GM12878 (cell line): ENCODE measurements around the gene FGR. TPM values are rescaled to one million over a fixed set of nuclear protein-coding genes. Genes with fewer than 3 reads are reported as not detected.

Experiments used
- ATAC-seq: fragments of 200-7000 bp; cut with Tn5 transposase; 3 replicates; pipeline ENCODE4 v1.9.1; 2020; ENCODE audit warnings: mild to moderate bottlenecking, moderate library complexity
- BruUV-seq: library from RNA; stranded (reverse); fragments of 400-500 nt; replicated peaks from 2 replicates; lab custom pipeline; 2021; lab: Mats Ljungman, UMichigan
- CTCF ChIA-PET: fragments of 300-600 bp; sonication (Branson Sonifier 250); formaldehyde crosslinking; extraction: SDS; loops from one replicate; lab custom pipeline; 2021; ENCODE audit warnings: inconsistent platforms; lab: Yijun Ruan, JAX
- POLR2A ChIA-PET: fragments of 350-600 bp; formaldehyde crosslinking; extraction: SDS; loops from one replicate; lab custom pipeline; 2021; ENCODE audit warnings: inconsistent platforms; lab: Charles Lee
- RAD21 ChIA-PET: fragments of 300-600 bp; sonication (Branson Sonifier 250); formaldehyde crosslinking; loops from one replicate; lab custom pipeline; 2023; ENCODE audit warnings: antibody characterized with exemption; ENCODE audit not compliant: unreplicated experiment; lab: Charles Lee
- SMC1A ChIA-PET: fragments of 300-600 bp; sonication (Branson Sonifier 250); formaldehyde crosslinking; loops from one replicate; lab custom pipeline; 2023; ENCODE audit not compliant: unreplicated experiment, uncharacterized antibody; lab: Charles Lee
- DNase-seq: peaks from one replicate; pipeline ENCODE4 v3.0.0-alpha.2; 2011; ENCODE audit warnings: low read depth, low spot score
- FAIRE-seq: peaks from 3 replicates; lab custom pipeline; 2011; peaks lifted over from hg19 to GRCh38; lab: Jason Lieb, UNC
- H2AFZ ChIP-seq: 2 replicates; pipeline ENCODE4 v1.6.0; 2011; ENCODE audit warnings: low read depth, low read length, control low read depth; ENCODE audit not compliant: control insufficient read depth
- H3K27ac ChIP-seq: 2 replicates; pipeline ENCODE4 v1.5.1; 2011; ENCODE audit warnings: control low read depth; ENCODE audit not compliant: control insufficient read depth, insufficient read depth
- H3K27me3 ChIP-seq, 2 experiments: replicated peaks in 1 of 2; 2 replicates each; pipeline versions ENCODE4 v1.6.0 to v1.6.1; 2011; ENCODE audit warnings: low read length in 1 of 2; ENCODE audit not compliant: control insufficient read depth in 2 of 2, insufficient read depth in 2 of 2
- H3K36me3 ChIP-seq, 2 experiments: 2 replicates each; pipeline ENCODE4 v1.5.1; 2011; ENCODE audit warnings: low read length in 1 of 2; ENCODE audit not compliant: control insufficient read depth in 2 of 2, insufficient read depth in 2 of 2
- H3K4me1 ChIP-seq: 2 replicates; pipeline ENCODE4 v1.6.1; 2011; ENCODE audit warnings: mild to moderate bottlenecking, low read length, moderate library complexity, mixed read lengths; ENCODE audit not compliant: control insufficient read depth, insufficient read depth
- H3K4me2 ChIP-seq: 2 replicates; pipeline ENCODE4 v1.6.0; 2011; ENCODE audit warnings: control low read depth; ENCODE audit not compliant: control insufficient read depth, insufficient read depth
- H3K4me3 ChIP-seq: fragments of 200-600 bp; sonication (generic); 2 replicates; pipeline ENCODE4 v1.5.1; 2016
- H3K79me2 ChIP-seq: 2 replicates; pipeline ENCODE4 v1.6.0; 2011; ENCODE audit warnings: low read length; ENCODE audit not compliant: control insufficient read depth, insufficient read depth
- H3K9ac ChIP-seq: 2 replicates; pipeline ENCODE4 v1.8.0; 2011; ENCODE audit warnings: low read length, control low read depth, mixed read lengths; ENCODE audit not compliant: control insufficient read depth, insufficient read depth
- H3K9me3 ChIP-seq: replicated peaks from 3 replicates; pipeline ENCODE4 v1.5.1; 2011; ENCODE audit warnings: mild to moderate bottlenecking, low read length; ENCODE audit not compliant: control insufficient read depth, insufficient read depth
- H4K20me1 ChIP-seq: 2 replicates; pipeline ENCODE4 v1.6.0; 2011; ENCODE audit not compliant: control insufficient read depth, insufficient read depth
- CTCF ChIP-seq, 3 experiments: IDR thresholded peaks in 2 of 3; conservative IDR thresholded peaks in 1 of 3; 2 replicates each; pipeline ENCODE4 v1.5.1; 2011; ENCODE audit warnings: low read depth in 3 of 3, low read length in 3 of 3, mild to moderate bottlenecking in 3 of 3, control low read depth in 2 of 3, moderate library complexity in 2 of 3, inconsistent platforms in 1 of 3, mixed read lengths in 1 of 3; ENCODE audit not compliant: control insufficient read depth in 2 of 3, insufficient read depth in 1 of 3; ENCODE audit errors: extremely low read depth in 1 of 3
- IKZF1 ChIP-seq: fragments of 450-650 bp; conservative IDR thresholded peaks from 2 replicates; pipeline ENCODE4 v1.6.1; 2017; ENCODE audit warnings: antibody characterized with exemption, mild to moderate bottlenecking
- PBX3 ChIP-seq: IDR thresholded peaks from 2 replicates; pipeline ENCODE4 v1.6.1; 2011; ENCODE audit warnings: mild to moderate bottlenecking, low read depth, low read length, moderate library complexity; ENCODE audit not compliant: insufficient replicate concordance
- SMARCA5 ChIP-seq: fragments of 450-650 bp; IDR thresholded peaks from 2 replicates; pipeline ENCODE4 v1.6.1; 2017; ENCODE audit warnings: mild to moderate bottlenecking
- SP1 ChIP-seq: IDR thresholded peaks from one replicate; pipeline ENCODE4 v1.6.1; 2011; ENCODE audit warnings: low read depth, low read length
- SRF ChIP-seq, 2 experiments: IDR thresholded peaks; 2 replicates each; pipeline ENCODE4 v1.6.1; 2011; ENCODE audit warnings: low read depth in 2 of 2, low read length in 2 of 2, mild to moderate bottlenecking in 1 of 2, moderate library complexity in 1 of 2
- TCF3 ChIP-seq: IDR thresholded peaks from 2 replicates; pipeline ENCODE4 v1.6.1; 2012; ENCODE audit warnings: low read depth, mild to moderate bottlenecking, low read length, borderline replicate concordance; ENCODE audit not compliant: insufficient read depth
- YY1 ChIP-seq: IDR thresholded peaks from 2 replicates; pipeline ENCODE4 v1.6.1; 2011; ENCODE audit warnings: low read depth, mild to moderate bottlenecking, low read length
- ZNF217 ChIP-seq: fragments of 450-650 bp; IDR thresholded peaks from 2 replicates; pipeline ENCODE4 v1.6.1; 2017; ENCODE audit warnings: antibody characterized with exemption, mild to moderate bottlenecking
- ZNF687 ChIP-seq: fragments of 450-650 bp; IDR thresholded peaks from 2 replicates; pipeline ENCODE4 v1.6.1; 2017; ENCODE audit warnings: mild to moderate bottlenecking, moderate library complexity
- ZSCAN29 ChIP-seq: fragments of 450-650 bp; IDR thresholded peaks from 2 replicates; pipeline ENCODE4 v1.6.1; 2017; ENCODE audit warnings: mild to moderate bottlenecking, moderate library complexity
- WGBS: methylation state at CpG from one replicate; pipeline ENCODE4 v1.1.6; 2016; ENCODE audit warnings: low lambda C conversion rate; ENCODE audit not compliant: insufficient replicate concordance, insufficient coverage; ENCODE audit errors: missing lambda C conversion rate; 5-methylcytosine and 5-hydroxymethylcytosine counted together
- in situ Hi-C: fragments of 300-500 bp; cut with MboI; formaldehyde crosslinking; loops from 9 replicates; pipeline ENCODE4 v1.14.3; 2018; ENCODE audit warnings: mixed read lengths
- intact Hi-C: fragments of 100-400 bp; cut with micrococcal nuclease; formaldehyde crosslinking; loops from one replicate; pipeline ENCODE4 v1.14.2; 2022; ENCODE audit not compliant: unreplicated experiment
- polyA plus RNA-seq, 11 experiments: library from polyadenylated mRNA; depleted of rRNA in 4 of 11; unstranded in 6 of 11; stranded (reverse) in 5 of 11; fragments of >200 nt; fragmentation: Nextera tagmentation in 4 of 11; fragmentation: Illumina TruSeq in 1 of 11; extraction: Ambion mirVana in 4 of 11; extraction: Trizol in 1 of 11; gene quantifications; 1 replicate in 1 of 11; 2 replicates in 10 of 11; pipeline versions ENCODE4 v1.2.1 to v1.2.3, GENCODE V29; 2011 to 2016; ENCODE audit warnings: inconsistent platforms in 2 of 11, missing spikeins in 2 of 11, low read depth in 1 of 11
- total RNA-seq, 4 experiments: library from RNA; depleted of rRNA in 3 of 4; stranded (reverse); fragments of >200 nt in 3 of 4; fragmentation: Illumina TruSeq in 1 of 4; extraction: Trizol in 1 of 4; gene quantifications; 2 replicates each; pipeline versions ENCODE4 v1.2.1 to v1.2.3, GENCODE V29; 2013 to 2021

The FGR gene
- total and polyA plus RNA-seq, 10 of the 15 experiments (the other 5 are each of a cell fraction or from before 2014, with no cell fraction given): 10.9 to 193 (median 74.7) TPM

GRCh38 chr1:27658951-27659496, 24.0 kb upstream of the FGR start (continued):
- TF ChIP-seq ZNF687: peak; percentile 73; the same call in 1 of the 2 replicates
- TF ChIP-seq, all 136 proteins: peak for 16

GRCh38 chr1:27656157-27656893, 21.3 kb upstream of the FGR start:
- H3K4me3 ChIP-seq: no peak overlapping the region
- H3K27me3 ChIP-seq: no peaks in the 10 kb centered on the region
- FAIRE-seq: no peak
- peak overlapping the region; percentile 35; the same call in 1 of the 2 replicates for H3K9ac ChIP-seq
- 84% methylated on average over 7 of the region's 7 CpGs for WGBS
- ChIA-PET POLR2A (interaction anchor here (0.8 to 4.7 kb wide), 8 partner anchors 9 to 175 kb away, joined by 3 to 89 read pairs (median 14); partner anchors contain the start of gene FGR), RAD21 (interaction anchor here (0.7 to 2.6 kb wide), 9 partner anchors 13 to 48 kb away, joined by 3 to 10 read pairs (median 4); partner anchors contain the start of gene IFI6), CTCF (interaction anchor here (0.8 to 4.5 kb wide), 17 partner anchors 10 to 264 kb away, joined by 3 to 35 read pairs (median 3); partner anchors contain the start of gene GPR3), SMC1A (interaction anchor here (1.2 to 4.7 kb wide), 3 partner anchors 28 to 47 kb away, joined by 3 to 66 read pairs (median 38); no protein-coding TSS in a partner anchor)
- H2AFZ ChIP-seq: no peak overlapping the region; the same call in 1 of the 2 replicates
- intact Hi-C loops (no loop called here), in situ Hi-C loops (no loop called here)
- no peaks in the 10 kb centered on the region for H3K79me2 ChIP-seq
- no peak for DNase-seq
- H3K4me1 ChIP-seq: peaks cover 61% of the 10 kb centered on the region
- no peaks in the 10 kb centered on the region for H4K20me1 ChIP-seq
- H3K4me2 ChIP-seq: peak overlapping the region; percentile 13
- BruUV-seq: no TSS peak
- no peak for ATAC-seq
- H3K9me3 ChIP-seq: no peaks in the 10 kb centered on the region
- peak overlapping the region; percentile 42; the same call in 1 of the 2 replicates for H3K27ac ChIP-seq
- H3K36me3 ChIP-seq: no peaks in the 10 kb centered on the region
- TF ChIP-seq ZNF217 (peak; percentile 69; the same call in 1 of the 2 replicates), TCF3 (0 out of 2 replicates have a peak, but pooled peaks have one; percentile 21), IKZF1 (0 out of 2 replicates have a peak, but pooled peaks have one; percentile 32), CTCF (IDR thresholded peaks at IDR 0.05 in 2 of 3, conservative IDR thresholded peaks at IDR 0.05 in 1 of 3; ENCODE audit: control insufficient read depth in 2 of 3, extremely low read depth in 1 of 3, insufficient read depth in 1 of 3, low read depth in 3 of 3, low read length in 3 of 3) (peak; percentile 1 to 21 (median 17); a peak in 1 of 6 replicates), YY1 (0 out of 2 replicates have a peak, but pooled peaks have one; percentile 6), PBX3 (no peak), SRF (IDR thresholded peaks at IDR 0.05; ENCODE audit: low read depth in 2 of 2, low read length in 2 of 2) (peak in 1 of 2 experiments; percentile 80; a peak in 2 of 4 replicates), ZSCAN29 (no peak), SP1 (peak; percentile 18), SMARCA5 (peak; percentile 56; the same call in 1 of the 2 replicates)
